ELR (cell line): Measurements from ENCODE around the gene ATP6V1E1.
"Not testable (repeated sequence)": the region's sequence is repeated elsewhere in the genome, so short reads cannot be mapped to it uniquely, and the experiment has no call there.

Experiments used
- DNase-seq: peaks from one replicate; pipeline ENCODE4 v3.0.0-alpha.2; 2015; ENCODE audit warnings: low read depth

ATP6V1E1 gene

DNA sequence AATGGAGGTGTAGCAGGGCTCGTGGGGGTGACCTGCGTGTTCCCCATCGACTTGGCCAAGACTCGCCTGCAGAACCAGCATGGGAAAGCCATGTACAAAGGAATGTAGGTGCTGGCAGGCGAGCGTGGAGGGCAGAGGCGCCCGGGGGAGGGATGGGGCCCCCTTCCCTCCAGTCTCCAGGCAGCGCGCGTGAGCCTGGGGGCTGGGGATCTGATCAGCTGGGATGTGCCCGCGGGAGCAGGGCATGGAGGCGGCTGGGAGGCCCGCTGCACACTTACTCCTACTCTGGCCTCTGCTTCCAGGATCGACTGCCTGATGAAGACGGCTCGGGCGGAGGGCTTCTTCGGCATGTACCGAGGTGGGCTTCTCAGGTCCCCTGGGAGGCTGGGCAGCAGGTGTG, 47.5 kb downstream of the ATP6V1E1 start:
- DNase-seq: no peak

DNA sequence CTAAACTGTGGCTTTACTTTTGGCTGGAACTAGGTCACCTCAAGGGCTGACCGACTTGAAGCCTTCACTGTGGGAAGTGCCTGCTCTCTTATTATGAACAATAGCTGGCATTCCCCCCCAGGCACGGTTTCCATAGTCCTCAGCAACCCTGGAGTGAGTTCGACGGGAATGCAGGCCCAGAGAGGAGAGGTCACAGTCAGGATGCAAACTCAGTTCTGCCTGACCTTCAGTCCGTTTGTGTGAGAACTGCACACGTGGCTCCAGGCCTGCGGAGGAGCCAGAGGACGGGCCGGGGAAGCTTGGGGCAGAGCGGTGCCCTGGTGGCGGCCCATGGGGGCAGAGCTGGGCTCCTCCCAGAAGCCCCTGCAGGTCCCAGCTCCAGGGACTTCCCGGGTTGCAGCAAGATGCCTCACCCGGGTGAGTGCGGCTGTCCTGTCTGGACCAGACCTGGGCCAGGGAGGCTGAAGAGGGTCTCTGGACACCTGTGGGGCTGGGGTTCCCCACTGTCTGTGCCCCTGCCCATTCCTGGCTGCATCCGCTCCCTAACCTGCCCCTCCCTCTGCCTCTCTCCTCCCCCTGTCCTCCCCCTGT, 48.0 kb downstream of the ATP6V1E1 start:
- no peak for DNase-seq

DNA sequence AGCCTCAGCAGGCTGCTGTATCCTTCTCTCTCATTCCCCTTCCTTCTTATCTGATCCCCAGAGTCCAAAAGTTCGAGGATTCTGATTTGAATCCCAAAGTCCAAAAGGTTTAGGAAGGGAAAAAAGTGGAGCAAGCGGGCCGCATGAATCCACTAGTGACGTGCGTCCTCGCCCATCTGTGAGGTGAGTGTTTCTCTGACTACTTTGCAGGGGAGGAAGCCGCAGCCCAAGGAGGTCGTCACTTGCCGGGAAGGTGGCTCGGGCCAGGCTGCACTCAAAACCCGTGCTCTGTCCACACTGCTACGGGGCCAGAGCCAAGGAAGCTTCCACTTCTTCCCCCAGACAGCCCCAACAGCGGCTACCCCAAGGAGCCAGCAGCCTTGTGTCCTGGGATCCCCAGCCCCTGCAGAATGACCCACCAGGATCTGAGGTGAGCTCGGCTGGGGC, 49.0 kb downstream of the ATP6V1E1 start:
- DNase-seq: no peak

DNA sequence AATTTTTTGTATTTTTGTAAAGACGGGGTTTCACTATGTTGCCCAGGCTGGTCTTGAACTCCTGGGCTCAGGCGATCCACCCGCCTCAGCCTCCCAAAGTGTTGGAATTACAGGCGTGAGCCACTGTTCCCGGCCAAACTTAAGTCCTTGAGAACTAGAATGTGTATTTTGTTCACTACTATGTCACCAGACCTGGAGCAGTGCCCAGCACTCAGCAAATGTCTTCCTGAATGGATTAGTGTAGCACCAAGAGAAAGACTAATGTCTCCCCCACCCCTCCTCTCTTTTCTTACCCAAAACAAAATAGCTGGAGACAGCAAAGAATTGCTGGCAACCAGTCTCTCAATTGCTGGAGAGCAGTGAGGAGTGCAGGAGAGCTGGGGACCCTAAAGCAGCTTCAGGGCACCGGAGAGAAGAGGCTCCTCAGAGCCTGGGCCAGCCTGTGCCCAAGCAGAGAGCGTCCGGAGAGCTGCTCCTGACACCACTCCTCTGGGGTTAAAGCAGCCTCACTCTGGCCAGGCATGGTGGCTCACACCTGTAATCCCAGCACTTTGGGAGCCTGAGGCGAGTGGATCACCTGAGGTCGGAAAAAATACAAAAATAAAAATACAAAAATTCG, 50.3 kb downstream of the ATP6V1E1 start:
- no peak for DNase-seq

DNA sequence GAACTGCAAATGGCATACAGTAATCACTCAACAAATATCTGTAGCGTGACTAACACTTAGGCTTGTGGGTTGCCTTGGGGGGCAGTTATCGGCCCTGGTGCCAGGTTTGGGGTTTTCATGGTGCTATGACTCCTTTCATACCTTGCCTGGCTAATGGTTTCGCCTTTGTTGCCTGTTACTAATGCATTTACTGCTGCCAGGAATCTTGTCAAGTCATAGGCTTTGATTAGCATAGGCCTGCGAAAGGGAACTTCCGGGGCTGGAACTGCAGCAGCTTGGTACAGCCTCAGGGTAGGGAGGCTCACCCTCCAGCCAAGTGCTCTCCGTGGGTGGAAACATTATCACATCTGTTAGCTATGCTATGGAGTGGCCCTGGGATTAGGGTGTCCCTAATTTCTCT, 52.1 kb downstream of the ATP6V1E1 start:
- peak; percentile 97 for DNase-seq

DNA sequence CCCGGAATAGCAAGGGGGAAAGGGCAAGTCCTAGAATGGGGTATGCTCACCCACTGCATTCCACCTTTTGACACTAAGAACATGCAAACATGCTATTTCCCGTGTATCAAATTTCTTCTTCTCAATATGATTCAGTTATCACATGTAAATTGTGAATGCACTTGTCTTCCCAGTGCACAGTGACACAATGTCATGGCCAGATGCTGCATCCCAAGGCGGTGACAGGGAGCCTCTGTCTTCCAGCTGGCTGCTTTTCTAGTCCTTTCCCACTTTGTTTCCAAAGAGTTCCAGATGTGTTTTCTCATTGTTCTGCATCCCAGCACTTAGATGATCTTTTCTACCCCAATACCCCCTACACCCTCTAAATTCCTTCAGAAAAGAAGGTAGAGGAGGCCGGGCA, 52.9 kb downstream of the ATP6V1E1 start:
- no peak for DNase-seq

DNA sequence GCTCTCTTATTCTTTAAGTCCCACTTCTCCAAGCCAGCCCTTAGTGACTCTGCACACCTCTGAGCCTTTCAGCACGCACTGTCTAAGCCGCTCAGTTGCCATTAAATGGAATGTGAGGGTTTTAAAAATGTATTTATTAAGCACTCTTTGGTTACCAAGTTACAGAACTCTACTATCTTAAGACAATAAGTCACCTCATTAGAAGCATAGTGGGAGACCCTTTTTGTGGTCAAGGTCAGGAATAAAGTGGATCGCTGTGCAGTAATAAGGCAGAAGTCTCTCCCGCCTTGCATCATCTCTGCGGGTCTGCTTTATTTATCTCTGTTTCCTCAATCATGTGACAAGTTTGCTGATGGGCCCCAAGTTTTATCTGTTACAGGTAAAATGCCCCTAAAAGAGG, 53.4 kb downstream of the ATP6V1E1 start:
- DNase-seq: no peak

DNA sequence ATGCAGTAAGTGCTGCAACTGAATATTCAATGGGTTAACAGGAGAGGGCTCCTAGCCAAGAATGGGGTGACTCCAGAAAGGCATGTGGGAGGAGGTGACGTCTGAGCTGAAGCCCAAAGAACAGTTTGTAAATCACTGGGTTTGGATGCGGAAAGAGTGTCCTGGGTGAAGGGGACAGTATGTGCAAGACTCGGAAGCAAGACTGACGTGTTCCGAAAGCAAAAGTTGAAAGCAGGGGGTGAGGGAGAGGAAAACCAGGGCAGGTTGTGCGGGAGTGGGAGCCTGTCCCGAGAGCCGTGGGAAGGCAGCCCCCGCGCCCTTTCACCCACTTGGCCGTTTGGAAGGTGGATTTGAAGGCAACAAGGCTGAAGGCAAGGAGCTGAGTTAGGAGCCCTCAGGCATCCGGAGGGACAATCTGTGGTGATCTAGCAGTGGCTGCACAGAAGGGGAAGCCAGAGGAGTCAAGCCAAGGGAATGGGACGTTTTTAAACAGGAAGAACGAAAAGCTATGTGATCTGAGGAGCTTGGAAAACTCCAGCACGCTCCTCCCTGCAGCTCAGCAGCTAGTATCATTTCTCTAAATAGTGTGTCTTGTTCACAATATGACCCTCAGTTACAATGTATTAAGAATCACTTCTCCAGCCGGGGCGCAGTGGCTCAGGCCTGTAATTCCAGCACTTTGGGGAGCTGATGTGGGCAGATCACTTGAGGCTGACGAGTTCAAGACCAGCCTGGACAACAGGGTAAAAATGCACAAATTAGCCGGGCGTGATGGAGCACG, 57.5 kb downstream of the ATP6V1E1 start:
- peak; percentile 76 for DNase-seq

DNA sequence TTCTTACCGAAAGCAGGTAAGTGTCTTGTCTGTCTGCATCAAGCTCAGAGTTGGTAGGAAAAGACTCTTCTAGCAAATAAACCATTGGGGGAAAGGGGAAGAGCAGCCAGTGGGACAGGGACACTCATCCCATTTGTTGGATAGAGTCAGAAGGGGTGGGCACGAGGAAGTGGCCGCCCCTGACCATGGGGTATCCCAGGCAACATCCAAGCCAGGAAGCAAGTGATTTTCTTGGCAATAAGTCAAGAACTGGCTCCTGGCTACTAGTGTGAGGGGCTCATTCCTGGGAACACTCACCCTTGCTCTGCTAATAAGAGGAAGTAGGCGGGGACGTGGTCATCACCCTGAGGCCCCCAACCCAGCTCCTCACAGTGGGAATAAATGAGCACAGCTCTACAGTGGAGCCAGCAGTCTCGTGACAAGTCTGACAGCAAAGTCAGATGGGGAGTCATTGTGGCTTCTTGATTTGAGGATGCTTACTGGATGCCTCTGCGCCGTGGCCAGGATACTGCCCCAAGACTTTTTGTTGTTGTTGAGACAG, 58.5 kb downstream of the ATP6V1E1 start:
- peak; percentile 55 for DNase-seq

DNA sequence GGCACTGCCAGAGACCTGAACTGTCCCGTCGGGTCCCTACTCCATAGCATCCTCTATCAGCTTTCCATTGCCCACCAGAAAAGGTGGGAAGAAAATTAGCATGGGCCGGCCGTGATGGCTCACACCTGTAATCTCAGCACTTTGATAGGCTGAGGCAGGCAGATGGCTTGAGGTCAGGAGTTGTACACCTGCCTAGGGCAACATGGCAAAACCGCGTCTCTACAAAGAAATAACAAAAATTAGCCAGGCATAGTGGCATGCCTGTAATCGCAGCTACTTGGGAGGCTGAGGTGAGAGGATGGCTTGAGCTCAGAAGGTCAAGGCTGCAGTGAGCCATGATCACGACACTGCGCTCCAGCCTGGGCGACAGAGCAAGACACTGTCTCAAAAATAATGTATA, 61.8 kb downstream of the ATP6V1E1 start:
- DNase-seq: no peak

DNA sequence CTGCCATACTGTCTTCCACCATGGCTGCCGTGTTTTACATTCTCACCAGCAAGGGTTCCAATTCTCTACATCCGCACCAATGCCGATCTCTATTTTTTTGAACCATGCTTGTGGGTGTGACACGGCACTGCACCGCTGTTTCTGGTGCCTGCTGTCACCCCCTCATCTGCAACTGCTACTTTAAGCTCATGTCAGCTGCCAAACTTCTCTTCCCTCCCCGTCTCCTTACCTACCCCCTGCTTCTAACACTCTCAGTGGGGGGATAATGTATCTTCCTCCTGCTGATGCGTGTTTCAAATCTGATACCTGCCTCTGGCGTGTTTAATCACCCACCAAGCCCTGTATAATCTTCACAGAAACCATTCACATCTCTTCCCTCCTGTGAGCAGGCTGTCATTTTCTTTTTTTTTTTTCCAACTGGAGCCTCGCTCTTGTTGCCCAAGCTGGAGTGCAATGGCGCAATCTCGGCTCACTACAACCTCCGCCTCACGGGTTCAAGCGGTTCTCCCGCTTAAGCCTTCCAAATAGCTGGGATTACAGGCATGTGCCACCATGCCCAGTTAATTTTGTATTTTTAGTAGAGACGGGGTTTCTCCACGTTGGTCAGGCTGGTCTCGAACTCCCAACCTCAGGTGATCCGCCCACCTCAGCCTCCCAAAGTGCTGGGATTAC, 62.4 kb downstream of the ATP6V1E1 start:
- not testable (repeated sequence) for DNase-seq

DNA sequence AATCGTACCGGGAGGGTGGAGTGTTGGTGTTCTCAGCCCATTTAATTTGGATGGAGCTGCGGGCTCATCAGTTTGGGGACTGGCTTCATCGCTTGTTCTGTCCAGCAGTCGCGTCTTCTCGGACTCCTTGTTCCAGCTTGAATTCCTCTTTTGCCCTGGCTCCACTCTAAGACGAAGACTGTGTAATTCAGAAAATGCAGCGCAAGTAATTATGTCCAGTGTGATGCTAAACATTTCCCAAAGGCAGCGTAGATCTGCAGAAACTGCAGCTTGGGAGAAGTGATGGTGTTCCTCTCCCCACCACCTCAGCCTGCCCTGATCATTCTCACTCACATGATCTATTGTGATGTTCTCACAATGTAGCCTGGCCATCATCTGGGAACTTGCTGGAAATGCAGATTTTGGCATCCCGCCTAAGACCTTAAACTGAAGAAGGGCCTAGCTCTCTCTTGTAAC, 64.6 kb downstream of the ATP6V1E1 start:
- DNase-seq: peak; percentile 45

DNA sequence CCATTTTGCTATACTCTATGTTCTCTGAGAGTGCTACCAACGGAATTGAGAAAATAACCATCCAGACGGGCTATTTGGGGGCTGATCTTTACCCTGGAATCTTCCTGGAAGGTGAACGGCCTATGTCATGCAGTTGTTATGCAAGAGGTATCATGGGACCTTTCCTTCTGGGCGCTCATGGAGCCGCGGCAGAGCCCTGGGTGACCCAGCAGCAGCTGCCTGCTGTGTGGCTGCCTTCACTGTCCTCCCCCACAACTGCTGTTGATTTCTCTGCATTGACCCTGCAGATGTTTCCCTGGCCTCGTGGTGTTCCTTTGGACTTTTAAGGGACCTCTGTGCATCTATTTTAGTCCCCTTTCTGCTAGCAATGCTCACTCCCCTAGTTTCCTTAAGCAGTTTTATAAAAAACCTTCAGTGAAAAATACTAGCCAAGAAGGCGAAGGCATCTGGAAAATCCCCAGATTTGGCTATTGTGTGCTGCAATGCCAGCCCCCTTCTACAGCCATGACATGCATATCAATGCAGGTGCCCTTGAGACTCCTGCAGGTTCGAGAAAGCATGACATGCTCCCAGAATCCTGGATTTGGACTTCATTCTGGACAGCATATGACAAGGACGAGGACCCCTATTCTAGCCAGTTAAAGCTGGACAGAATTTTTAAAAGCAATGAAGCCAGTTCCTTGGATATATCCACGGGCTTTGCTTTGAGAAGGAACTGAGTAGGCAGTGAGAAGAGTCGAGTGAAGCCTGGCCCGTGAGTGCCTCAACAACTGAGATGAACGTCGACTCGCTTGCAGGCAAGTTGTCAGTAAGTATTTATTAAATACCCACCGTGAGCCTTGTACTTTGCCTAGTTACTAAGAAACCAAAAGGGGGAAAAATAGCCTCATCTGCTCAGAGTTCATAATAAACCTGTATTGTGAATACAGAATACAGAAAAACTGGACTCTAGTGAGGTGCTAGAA, 65.4 kb downstream of the ATP6V1E1 start, which contains the start of gene SLC25A18:
Gene SLC25A18, plus strand, starts transcription at position 593 of the 965 bp plus-strand sequence. CDS start 16,447 bp downstream, outside the sequence.
- no peak for DNase-seq

DNA sequence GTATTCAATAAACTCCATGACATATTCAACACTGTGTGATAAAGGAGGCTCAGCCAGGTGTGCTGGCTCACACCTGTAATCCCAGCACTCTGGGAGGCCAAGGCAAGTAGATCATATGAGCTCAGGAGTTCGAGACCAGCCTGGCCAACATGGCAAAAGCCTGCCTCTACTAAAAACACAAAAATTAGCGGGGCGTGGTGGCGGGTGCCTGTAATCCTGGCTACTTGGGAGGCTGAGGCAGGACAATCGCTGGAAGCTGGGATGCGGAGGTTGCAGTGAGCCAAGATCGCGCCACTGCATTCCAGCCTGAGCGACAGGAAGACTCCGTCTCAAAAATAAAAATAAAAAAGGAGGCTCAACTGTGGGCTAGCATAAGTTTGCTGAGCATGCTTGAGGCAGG, 69.4 kb downstream of the ATP6V1E1 start:
- no peak for DNase-seq

DNA sequence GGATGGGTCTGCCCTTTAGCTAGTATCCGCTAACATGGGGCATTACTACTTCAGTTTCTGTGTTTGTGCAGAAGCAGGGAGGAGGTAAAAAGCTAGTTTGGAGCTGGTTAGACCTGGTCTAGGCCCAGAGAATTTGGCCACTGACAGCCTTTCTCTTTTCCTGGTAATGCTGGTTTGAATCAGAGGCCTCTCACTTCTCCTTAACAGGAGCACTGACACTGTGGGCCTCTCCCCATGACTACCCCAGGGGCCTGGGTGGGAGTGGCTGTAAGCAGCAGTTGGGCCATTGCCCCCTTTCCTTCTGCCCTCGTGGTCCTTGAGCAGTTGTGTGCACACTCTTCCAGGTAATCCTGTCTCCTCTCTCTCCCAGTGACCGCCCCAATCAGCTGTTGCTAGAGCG, 73.7 kb downstream of the ATP6V1E1 start:
- DNase-seq: no peak

DNA sequence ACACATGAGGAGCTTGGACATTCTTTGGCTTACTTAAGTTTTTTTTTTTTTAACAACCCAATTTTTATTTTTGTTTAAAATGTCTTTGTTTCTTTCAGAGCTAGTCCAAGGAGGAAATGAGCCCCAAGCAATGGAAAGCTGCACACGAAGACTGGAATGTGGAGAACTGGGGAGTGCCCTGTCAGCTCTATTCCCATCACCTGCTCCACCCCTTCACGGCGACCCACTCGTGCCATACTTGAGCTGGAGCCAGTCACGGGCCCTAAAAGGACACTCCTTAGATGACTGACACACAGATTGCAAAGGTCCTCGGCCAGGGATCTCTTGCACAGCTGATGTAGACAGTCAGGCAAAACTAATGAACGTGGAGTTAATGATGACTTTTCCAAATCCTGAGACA, 75.8 kb downstream of the ATP6V1E1 start:
- no peak for DNase-seq

DNA sequence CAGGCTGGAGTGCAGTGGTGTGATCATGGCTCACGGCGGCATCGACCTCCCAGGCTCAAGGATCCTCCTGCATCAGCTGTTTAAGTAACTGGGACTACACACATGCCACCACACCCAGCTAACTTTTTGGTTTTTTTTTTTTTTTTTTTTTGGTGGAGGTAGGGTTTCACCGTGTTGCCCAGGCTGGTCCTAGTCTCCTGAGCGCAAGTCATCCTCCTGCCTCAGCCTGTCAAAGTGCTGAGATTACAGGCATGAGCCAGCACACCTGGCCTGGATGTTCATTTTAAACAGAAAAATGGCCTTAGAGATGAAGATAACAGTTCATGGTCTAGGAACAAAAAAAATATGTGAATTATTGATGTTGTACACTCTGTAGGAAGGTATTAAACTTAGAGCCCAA, 78.9 kb downstream of the ATP6V1E1 start:
- no peak for DNase-seq

DNA sequence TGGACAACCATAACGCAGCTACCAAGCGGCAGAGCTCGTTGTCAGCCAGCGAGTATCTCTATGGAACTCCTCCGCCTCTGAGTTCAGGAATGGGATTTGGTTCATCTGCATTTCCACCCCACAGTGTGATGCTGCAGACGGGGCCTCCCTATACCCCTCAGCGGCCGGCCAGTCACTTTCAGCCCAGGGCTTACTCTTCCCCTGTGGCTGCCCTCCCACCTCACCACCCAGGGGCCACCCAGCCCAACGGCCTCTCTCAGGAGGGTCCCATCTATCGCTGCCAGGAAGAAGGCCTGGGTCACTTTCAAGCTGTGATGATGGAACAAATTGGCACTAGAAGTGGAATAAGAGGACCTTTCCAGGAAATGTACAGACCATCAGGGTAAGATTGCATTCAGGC, 79.4 kb downstream of the ATP6V1E1 start:
- no peak for DNase-seq

DNA sequence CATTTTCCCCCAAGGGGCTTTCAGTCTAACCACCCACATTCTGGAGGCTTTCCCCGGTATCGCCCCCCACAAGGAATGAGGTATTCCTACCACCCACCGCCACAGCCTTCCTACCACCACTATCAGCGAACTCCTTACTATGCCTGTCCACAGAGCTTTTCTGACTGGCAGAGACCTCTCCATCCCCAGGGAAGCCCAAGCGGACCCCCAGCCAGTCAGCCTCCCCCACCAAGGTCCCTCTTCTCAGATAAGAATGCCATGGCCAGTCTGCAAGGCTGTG, 79.9 kb downstream of the ATP6V1E1 start:
- no peak for DNase-seq

DNA sequence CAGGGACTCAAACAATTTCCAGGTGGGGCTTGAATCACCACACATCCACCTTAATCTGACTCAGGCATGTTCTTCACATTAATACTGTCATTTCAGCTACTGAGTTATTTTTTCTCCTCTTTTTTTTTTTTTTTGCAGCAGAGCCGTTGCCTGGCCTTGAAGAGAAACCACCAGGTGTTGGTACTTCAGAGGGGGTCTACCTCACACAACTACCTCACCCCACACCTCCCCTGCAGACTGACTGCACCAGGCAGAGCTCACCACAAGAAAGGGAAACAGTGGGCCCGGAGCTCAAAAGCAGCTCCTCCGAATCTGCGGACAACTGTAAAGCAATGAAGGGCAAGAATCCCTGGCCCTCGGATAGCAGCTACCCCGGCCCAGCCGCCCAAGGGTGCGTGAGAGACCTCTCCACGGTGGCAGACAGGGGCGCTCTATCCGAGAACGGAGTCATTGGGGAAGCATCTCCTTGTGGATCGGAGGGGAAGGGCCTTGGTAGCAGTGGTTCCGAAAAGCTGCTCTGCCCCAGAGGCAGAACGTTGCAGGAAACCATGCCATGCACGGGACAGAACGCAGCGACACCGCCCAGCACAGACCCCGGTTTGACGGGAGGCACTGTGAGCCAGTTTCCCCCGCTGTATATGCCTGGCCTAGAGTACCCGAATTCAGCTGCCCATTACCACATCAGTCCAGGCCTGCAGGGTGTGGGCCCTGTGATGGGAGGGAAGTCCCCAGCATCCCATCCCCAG, 80.4 kb downstream of the ATP6V1E1 start:
- DNase-seq: no peak

DNA sequence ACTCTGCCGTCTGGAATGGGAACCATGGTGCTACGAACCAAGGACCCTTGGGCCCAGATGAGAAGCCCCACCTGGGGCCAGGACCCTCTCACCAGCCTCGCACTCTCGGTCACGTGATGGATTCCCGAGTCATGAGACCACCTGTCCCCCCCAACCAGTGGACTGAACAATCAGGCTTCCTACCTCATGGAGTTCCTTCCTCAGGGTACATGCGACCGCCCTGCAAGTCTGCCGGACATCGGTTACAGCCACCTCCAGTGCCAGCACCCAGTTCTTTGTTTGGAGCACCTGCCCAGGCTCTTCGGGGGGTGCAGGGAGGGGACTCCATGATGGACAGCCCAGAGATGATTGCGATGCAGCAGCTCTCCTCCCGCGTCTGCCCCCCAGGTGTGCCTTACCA, 86.1 kb downstream of the ATP6V1E1 start:
- no peak for DNase-seq
